Measurements from ENCODE around the gene ACTG1. TPM values are rescaled to one million over a fixed set of nuclear protein-coding genes. Genes with fewer than 3 reads are reported as not detected.

ACTG1 gene
- total and polyA plus RNA-seq, 12 donors, result 290 to 1,180 (median 345) TPM

DNA sequence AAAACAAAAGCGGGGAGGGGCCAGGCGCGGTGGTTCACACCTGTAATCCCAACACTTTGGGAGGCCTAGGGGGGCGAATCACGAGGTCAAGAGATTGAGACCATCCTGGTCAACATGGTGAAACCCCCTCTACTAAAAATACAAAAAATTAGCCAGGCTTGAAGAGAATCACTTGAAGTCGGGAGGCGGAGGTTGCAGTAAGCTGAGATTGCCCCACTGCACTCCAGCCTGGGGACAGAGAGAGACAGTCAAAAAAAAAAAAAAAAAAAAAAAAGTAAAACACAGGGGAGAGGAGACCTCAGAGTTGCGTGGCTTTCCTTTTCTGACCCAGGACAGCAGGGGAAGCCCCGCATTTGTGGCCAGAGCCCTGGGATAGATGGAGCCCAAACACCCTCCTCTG lies 19.9 kb downstream of the ACTG1 start:
- TF ChIP-seq CTCF (IDR thresholded peaks at IDR 0.05), result no peak
- no peaks in the 10 kb centered on the region for H3K36me3 ChIP-seq
- 85 to 86% methylated on average over 8 to 9 of the region's 9 CpGs for WGBS, 2 donors
- peak in 1 of 2 donors; percentile 4 for DNase-seq
- H3K4me1 ChIP-seq, result peaks cover 2 to 21% (median 9%) of the 10 kb centered on the region in 9 donors
- intact Hi-C loops (cut with DNase I), result no loop called here
- H3K27me3 ChIP-seq, result peaks cover 0 to 12% (median 0%) of the 10 kb centered on the region in 7 donors
- no peak overlapping the region for H3K4me3 ChIP-seq
- no peak overlapping the region for H3K27ac ChIP-seq
- ATAC-seq, result no peak
- no peaks in the 10 kb centered on the region for H3K9me3 ChIP-seq

DNA sequence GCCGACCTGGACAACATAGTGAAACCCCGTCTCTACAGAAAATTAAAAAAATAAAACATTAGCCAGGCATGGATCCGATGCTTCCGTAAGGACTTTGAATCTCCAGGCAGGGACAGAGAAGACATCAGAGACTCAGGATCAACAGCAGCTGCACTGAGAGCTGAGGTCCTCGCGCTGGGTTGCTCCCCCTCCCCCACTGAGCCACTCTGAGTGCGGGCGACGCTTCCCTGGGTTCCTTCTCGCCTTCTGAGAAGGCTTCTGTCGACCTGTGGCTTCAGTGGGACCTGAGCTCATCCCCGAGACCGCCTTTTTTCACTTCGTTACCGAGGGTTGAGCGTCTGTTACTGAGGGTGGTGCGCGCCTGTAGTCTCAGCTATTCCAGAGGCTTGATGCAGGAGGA lies 20.4 kb downstream of the ACTG1 start:
- peak in 1 of 2 donors; percentile 2 for DNase-seq
- no peak for ATAC-seq
- Histone ChIP-seq H3K4me3 (no peak overlapping the region), H3K9me3 (no peaks in the 10 kb centered on the region), H3K27me3 (peaks cover 0 to 12% (median 0%) of the 10 kb centered on the region in 7 donors), H3K4me1 (peaks cover 6 to 26% (median 14%) of the 10 kb centered on the region in 9 donors), H3K36me3 (no peaks in the 10 kb centered on the region), H3K27ac (no peak overlapping the region)
- WGBS, 2 donors, result 58 to 62% methylated on average over 18 of the region's 18 CpGs
- TF ChIP-seq CTCF (IDR thresholded peaks at IDR 0.05), result no peak
- intact Hi-C loops (cut with DNase I), result no loop called here

- H3K27ac ChIP-seq, result no peak overlapping the region
- ATAC-seq, result no peak
These were observed 20.8 kb downstream of the ACTG1 start for GRCh38 chr17:81491761-81492160.

DNA sequence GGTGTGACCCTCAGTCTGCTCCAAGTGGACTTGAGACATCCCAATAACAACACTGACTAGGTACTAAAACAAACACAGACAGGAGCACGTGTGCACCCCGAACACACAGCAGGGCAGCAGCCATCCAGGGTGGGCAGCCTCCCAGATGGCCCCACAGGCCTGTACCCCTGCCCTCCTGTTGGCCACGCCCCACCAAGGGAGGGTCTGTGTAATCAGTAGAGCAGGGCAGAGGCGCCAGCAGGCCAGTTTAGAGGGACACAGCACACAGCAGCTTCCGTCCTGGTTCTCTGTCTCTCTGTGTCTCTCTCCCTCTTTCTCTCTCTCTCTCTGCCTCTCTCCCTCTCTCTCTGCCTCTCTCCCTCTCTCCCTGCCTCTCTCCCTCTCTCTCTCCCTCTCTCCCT lies 21.4 kb downstream of the ACTG1 start:
- no peaks in the 10 kb centered on the region for H3K9me3 ChIP-seq
- ATAC-seq (no peak), DNase-seq (peak in 1 of 2 donors; percentile 8)
- peaks cover 6 to 30% (median 24%) of the 10 kb centered on the region in 9 donors for H3K4me1 ChIP-seq
- no peak for TF ChIP-seq CTCF (IDR thresholded peaks at IDR 0.05)
- 52 to 56% methylated on average over 5 of the region's 5 CpGs for WGBS, 2 donors
- H3K27ac ChIP-seq, result no peak overlapping the region
- H3K4me3 ChIP-seq, result no peak overlapping the region
- H3K27me3 ChIP-seq, result peaks cover 0 to 7% (median 0%) of the 10 kb centered on the region in 7 donors
- intact Hi-C loops (cut with DNase I), result no loop called here
- no peaks in the 10 kb centered on the region for H3K36me3 ChIP-seq

More at GRCh38 chr17:81491761-81492160, 20.8 kb downstream of the ACTG1 start:
- Histone ChIP-seq H3K36me3 (no peaks in the 10 kb centered on the region), H3K9me3 (no peaks in the 10 kb centered on the region), H3K27me3 (peaks cover 0 to 12% (median 0%) of the 10 kb centered on the region in 7 donors), H3K4me1 (peaks cover 6 to 30% (median 19%) of the 10 kb centered on the region in 9 donors), H3K4me3 (no peak overlapping the region)
- 16 to 29% methylated on average over 5 of the region's 5 CpGs for WGBS, 2 donors
- TF ChIP-seq CTCF (IDR thresholded peaks at IDR 0.05), result no peak
- DNase-seq, result peak in 1 of 2 donors; percentile 4
- intact Hi-C loops (cut with DNase I), result no loop called here

Measured in heart right ventricle (tissue), 16 donors.